ENCODE results near the gene CDH7. TPM values are rescaled to one million over a fixed set of nuclear protein-coding genes. Genes with fewer than 3 reads are reported as not detected.

Gene CDH7
- total RNA-seq, 4 donors from 2014 or later = not detected

DNA sequence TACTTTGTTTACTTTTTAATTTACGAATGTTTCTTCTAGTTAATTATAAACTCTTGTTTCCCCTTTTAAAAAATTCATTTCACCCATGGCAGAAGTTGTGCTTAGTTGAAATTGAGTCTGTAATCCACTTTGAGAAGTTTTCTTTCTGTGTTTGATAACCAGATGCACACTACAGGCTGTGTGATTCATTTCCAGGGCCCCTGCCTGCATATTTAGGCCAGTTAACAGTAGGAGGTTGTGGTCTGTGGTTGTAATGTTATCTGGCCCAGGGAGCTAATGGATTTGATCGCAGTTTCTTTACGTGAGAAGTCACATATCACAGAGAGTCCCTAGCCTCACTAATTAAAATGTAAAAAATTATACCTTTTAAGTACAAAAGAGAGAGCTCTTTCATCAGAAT lies 3.3 kb downstream of the CDH7 start:
- Histone ChIP-seq H3K27ac (no peak overlapping the region), H3K9me3 (no peaks in the 10 kb centered on the region), H3K36me3 (no peaks in the 10 kb centered on the region), H3K27me3 (no peaks in the 10 kb centered on the region), H3K4me3 (replicated peaks in 1 of 3) (no peak overlapping the region), H3K4me1 (peaks cover 0 to 8% of the 10 kb centered on the region in 2 donors)
- TF ChIP-seq CTCF (IDR thresholded peaks at IDR 0.05) (no peak), POLR2A (IDR thresholded peaks at IDR 0.05) (no peak)
- 65 to 73% methylated on average over 3 of the region's 3 CpGs for WGBS, 2 donors
- intact Hi-C loops (cut with DNase I) = no loop called here
- DNase-seq = no peak

DNA sequence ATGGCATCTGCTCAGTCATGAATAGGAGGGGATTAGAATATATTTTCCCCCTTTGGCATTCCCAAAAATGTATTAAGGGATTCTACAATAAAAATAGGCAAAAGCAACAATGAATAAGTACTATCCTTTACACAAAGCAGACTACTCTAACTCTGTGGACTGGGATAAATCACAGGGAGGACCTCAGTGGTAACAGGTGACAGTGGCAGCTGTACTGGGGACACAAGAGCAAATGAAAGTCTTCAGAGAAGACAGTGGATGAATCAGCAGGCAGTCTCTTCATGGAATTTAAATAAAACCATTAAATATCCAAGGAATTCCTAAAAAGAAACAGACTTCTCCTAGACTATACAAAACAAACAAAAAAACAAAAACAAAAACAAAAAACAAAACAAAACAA lies 4.8 kb downstream of the CDH7 start:
- intact Hi-C loops (cut with DNase I) = no loop called here
- H3K27ac ChIP-seq = no peak overlapping the region
- no peaks in the 10 kb centered on the region for H3K27me3 ChIP-seq
- no peak for DNase-seq
- no peaks in the 10 kb centered on the region for H3K9me3 ChIP-seq
- peaks cover 0 to 4% of the 10 kb centered on the region in 2 donors for H3K4me1 ChIP-seq
- no peak overlapping the region for H3K4me3 ChIP-seq (replicated peaks in 1 of 3)
- TF ChIP-seq CTCF (IDR thresholded peaks at IDR 0.05) (no peak), POLR2A (IDR thresholded peaks at IDR 0.05) (no peak)
- H3K36me3 ChIP-seq = no peaks in the 10 kb centered on the region

DNA sequence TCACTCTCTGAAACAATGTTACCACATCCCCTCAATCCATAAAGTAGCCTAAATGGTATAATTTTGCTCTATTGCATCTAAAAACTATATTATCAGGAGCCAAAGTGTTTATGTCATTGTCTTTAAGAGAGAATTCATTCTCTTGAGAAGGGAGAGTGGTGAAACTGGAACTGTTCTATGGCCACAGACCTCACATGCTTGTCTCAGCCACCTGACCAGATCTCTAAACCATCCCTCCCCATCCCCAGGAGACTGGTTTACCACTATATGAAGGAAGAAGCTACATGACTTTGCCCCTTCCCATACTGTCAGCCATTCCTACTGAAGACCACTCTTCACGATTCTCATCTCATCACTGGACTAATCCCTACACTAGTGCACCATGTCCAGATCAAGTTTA lies 9.6 kb downstream of the CDH7 start:
- Histone ChIP-seq H3K36me3 (no peaks in the 10 kb centered on the region), H3K27me3 (no peaks in the 10 kb centered on the region), H3K9me3 (no peaks in the 10 kb centered on the region), H3K27ac (no peak overlapping the region), H3K4me3 (replicated peaks in 1 of 3) (no peak overlapping the region), H3K4me1 (no peaks in the 10 kb centered on the region)
- intact Hi-C loops (cut with DNase I) = no loop called here
- TF ChIP-seq CTCF (IDR thresholded peaks at IDR 0.05) (no peak), POLR2A (IDR thresholded peaks at IDR 0.05) (no peak)
- 90 to 100% methylated on average over 1 of the region's 1 CpG for WGBS, 2 donors
- DNase-seq = no peak

DNA sequence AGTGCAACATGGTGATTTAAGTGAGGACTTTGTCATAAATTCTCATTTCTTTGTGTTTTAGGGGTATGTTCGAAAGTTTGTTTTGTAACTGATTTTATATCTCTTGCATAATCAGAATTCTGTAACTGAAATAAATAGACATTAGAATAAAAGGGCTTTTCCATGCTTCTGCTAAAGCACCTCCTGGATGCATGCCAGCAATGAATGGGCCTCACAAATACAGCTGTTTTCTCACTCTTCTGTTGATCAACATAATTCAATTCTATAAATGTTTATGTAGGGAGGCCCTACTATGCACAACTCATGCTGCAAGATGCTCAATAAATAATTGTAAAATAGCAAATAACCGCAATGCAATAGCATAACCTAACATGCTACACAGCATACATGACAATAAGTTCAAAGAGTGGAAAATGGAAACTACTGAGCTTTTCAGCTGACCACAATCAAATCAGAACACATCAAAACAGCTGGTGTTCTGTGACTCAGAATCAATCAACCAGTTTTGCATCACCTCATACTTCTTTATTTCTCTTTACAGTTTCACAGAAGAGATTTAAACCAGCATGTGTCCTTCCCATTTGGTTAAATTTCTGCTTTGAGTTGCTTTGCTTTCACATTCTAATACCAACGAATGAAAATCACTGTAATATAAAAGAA lies 11.0 kb downstream of the CDH7 start:
- H3K27me3 ChIP-seq = no peaks in the 10 kb centered on the region
- no peak overlapping the region for H3K27ac ChIP-seq
- 85 to 87% methylated on average over 3 of the region's 3 CpGs for WGBS, 2 donors
- no peak overlapping the region for H3K4me3 ChIP-seq (replicated peaks in 1 of 3)
- DNase-seq = no peak
- no peaks in the 10 kb centered on the region for H3K36me3 ChIP-seq
- intact Hi-C loops (cut with DNase I) = no loop called here
- no peak for TF ChIP-seq POLR2A (IDR thresholded peaks at IDR 0.05)
- H3K4me1 ChIP-seq = no peaks in the 10 kb centered on the region
- H3K9me3 ChIP-seq = no peaks in the 10 kb centered on the region

- Histone ChIP-seq H3K4me3 (replicated peaks in 1 of 3) (no peak overlapping the region), H3K4me1 (no peaks in the 10 kb centered on the region), H3K27me3 (no peaks in the 10 kb centered on the region), H3K9me3 (no peaks in the 10 kb centered on the region), H3K27ac (no peak overlapping the region), H3K36me3 (no peaks in the 10 kb centered on the region)
- no peak for DNase-seq
- intact Hi-C loops (cut with DNase I) = no loop called here
- WGBS, 2 donors = 36 to 61% methylated on average over 2 of the region's 2 CpGs
- TF ChIP-seq POLR2A (IDR thresholded peaks at IDR 0.05) (no peak), CTCF (IDR thresholded peaks at IDR 0.05) (no peak)
Measured at GRCh38 chr18:65762556-65762955, 11.7 kb downstream of the CDH7 start.

Data from thyroid gland (tissue), 4 donors.